ENCODE data around the gene SORCS1. TPM values are rescaled to one million over a fixed set of nuclear protein-coding genes. Genes with fewer than 3 reads are reported as not detected.

SORCS1 gene
- total and polyA plus RNA-seq, 3 donors from 2014 or later, result 2.6 to 9.6 (median 4.6) TPM

DNA sequence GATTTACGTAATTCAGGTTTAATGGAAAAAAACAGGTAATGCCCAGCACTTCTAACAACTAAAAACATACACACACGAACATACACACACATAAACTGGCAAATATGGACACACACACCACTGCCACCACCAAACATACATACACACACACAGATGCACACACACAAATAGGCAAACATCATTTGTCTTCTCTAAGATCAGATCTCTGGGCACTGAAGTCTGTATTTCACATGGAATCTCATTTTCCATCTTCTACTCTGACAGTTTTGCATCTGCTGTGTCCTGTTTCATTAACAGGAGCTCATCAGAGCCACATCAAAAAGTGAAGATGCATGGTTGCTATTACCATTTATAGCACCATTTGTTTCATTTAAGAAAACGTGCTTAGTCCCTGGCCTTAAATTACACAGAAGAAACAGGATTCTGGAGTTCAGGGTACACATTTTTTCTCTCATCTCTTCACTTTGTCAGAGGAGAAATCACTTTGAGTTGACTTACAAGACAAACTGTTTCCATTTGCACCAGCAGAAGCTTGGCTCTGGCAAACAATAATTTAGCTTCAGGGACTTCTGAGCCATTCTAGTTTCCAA lies 165.3 kb downstream of the SORCS1 start:
- WGBS, 2 donors, result 57 to 74% methylated on average over 3 of the region's 3 CpGs

DNA sequence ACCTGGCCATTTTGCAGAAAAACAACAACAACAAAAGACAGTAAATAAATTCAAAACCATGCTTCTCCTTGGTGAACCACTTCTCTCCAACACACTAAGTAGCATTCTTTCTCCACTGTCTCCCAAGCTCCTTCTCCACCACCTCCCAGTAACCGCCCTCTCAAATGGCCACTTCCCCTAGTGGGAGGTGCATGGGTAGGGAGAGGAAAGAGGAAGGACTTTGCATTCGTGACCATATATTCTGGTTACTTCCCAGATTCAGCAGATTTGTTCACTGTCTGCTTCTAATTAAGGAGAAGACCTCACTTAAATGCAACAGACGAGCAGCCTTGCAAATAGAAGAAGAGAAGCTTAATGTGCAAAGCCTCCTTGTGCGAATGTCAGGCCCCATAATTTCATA lies 166.8 kb downstream of the SORCS1 start:
- Histone ChIP-seq H3K4me3 (no peak overlapping the region), H3K9me3 (no peaks in the 10 kb centered on the region), H3K27ac (no peak overlapping the region), H3K36me3 (ENCODE audit: low read depth, missing control alignments) (no peaks in the 10 kb centered on the region), H3K4me1 (no peaks in the 10 kb centered on the region), H3K27me3 (no peaks in the 10 kb centered on the region)
- no peak for TF ChIP-seq POLR2A (IDR thresholded peaks at IDR 0.05)
- 82 to 85% methylated on average over 4 of the region's 4 CpGs for whole genome bisulfite sequencing, 2 donors
- intact Hi-C loops (cut with DNase I; ENCODE audit: low total_unique reads), result no loop called here
- no peak for DNase-seq

More for the DNA sequence above, 165.3 kb downstream of the SORCS1 start:
- H3K36me3 ChIP-seq (ENCODE audit: low read depth, missing control alignments), result no peaks in the 10 kb centered on the region
- no peaks in the 10 kb centered on the region for H3K4me1 ChIP-seq
- no peaks in the 10 kb centered on the region for H3K9me3 ChIP-seq
- no peak for DNase-seq
- intact Hi-C loops (cut with DNase I; ENCODE audit: low total_unique reads), result no loop called here
- H3K27ac ChIP-seq, result no peak overlapping the region
- H3K27me3 ChIP-seq, result no peaks in the 10 kb centered on the region
- TF ChIP-seq CTCF (IDR thresholded peaks at IDR 0.05), result no peak
- TF ChIP-seq POLR2A (IDR thresholded peaks at IDR 0.05), result no peak
- no peak overlapping the region for H3K4me3 ChIP-seq

GRCh38 chr10:106996510-106996909 lies 168.0 kb downstream of the SORCS1 start:
- intact Hi-C loops (cut with DNase I; ENCODE audit: low total_unique reads), result no loop called here

GRCh38 chr10:106992055-106992454 lies 172.5 kb downstream of the SORCS1 start:
- Histone ChIP-seq H3K4me1 (no peaks in the 10 kb centered on the region), H3K4me3 (no peak overlapping the region), H3K27ac (no peak overlapping the region), H3K27me3 (no peaks in the 10 kb centered on the region), H3K9me3 (no peaks in the 10 kb centered on the region), H3K36me3 (ENCODE audit: low read depth, missing control alignments) (no peaks in the 10 kb centered on the region)
- intact Hi-C loops (cut with DNase I; ENCODE audit: low total_unique reads), result no loop called here
- TF ChIP-seq CTCF (IDR thresholded peaks at IDR 0.05) (no peak), POLR2A (IDR thresholded peaks at IDR 0.05) (no peak)
- no peak for DNase-seq
- 87 to 88% methylated on average over 4 of the region's 4 CpGs for WGBS, 2 donors

More at GRCh38 chr10:106996510-106996909, 168.0 kb downstream of the SORCS1 start:
- Histone ChIP-seq H3K4me1 (no peaks in the 10 kb centered on the region), H3K4me3 (no peak overlapping the region), H3K27me3 (no peaks in the 10 kb centered on the region), H3K27ac (no peak overlapping the region), H3K36me3 (ENCODE audit: low read depth, missing control alignments) (no peaks in the 10 kb centered on the region), H3K9me3 (no peaks in the 10 kb centered on the region)
- 84 to 92% methylated on average over 3 of the region's 3 CpGs for WGBS, 2 donors
- TF ChIP-seq POLR2A (IDR thresholded peaks at IDR 0.05), result no peak
- TF ChIP-seq CTCF (IDR thresholded peaks at IDR 0.05), result no peak
- no peak for DNase-seq

DNA sequence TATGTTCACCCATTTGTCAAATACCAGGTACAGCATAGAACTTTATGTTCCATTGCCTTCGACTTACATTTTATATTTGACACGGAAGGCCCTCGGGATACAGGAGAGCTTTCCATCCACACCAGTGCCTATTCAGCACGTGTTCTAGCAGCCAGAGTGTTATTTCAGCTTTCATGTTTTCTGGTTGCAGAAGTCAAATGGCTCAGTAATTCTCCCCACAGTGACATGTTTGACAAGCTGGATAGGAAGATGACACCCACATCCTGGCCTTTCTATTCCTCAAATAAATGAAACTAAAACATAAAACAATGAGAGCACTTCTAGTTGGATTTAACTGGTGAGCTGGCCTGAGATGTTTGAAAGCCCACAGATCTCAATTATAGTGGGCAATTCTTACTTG lies 173.4 kb downstream of the SORCS1 start:
- Histone ChIP-seq H3K4me1 (no peaks in the 10 kb centered on the region), H3K4me3 (no peak overlapping the region), H3K27me3 (no peaks in the 10 kb centered on the region), H3K27ac (no peak overlapping the region), H3K9me3 (no peaks in the 10 kb centered on the region), H3K36me3 (ENCODE audit: low read depth, missing control alignments) (no peaks in the 10 kb centered on the region)
- intact Hi-C loops (cut with DNase I; ENCODE audit: low total_unique reads), result no loop called here
- DNase-seq, result no peak
- TF ChIP-seq POLR2A (IDR thresholded peaks at IDR 0.05) (no peak), CTCF (IDR thresholded peaks at IDR 0.05) (no peak)
- 81 to 88% methylated on average over 4 of the region's 4 CpGs for WGBS, 2 donors
